Ascending aorta (tissue), 2 donors: Measurements from ENCODE around the gene TIGD4. TPM values are rescaled to one million over a fixed set of nuclear protein-coding genes. Genes with fewer than 3 reads are reported as not detected.

Source experiments
- DNase-seq, 2 donors: peaks; one replicate each; pipeline ENCODE4 v3.0.0-alpha.2; 2019; ENCODE audit warnings: low spot score in 2 of 2
- H3K27ac ChIP-seq, 2 donors: fragments of 200-600 bp; sonication (generic); one replicate each; pipeline ENCODE4 v1.5.1; 2016 to 2017; ENCODE audit warnings: mild to moderate bottlenecking in 1 of 2
- H3K27me3 ChIP-seq: fragments of 200-600 bp; sonication (generic); one replicate; pipeline ENCODE4 v1.5.1; 2017
- H3K36me3 ChIP-seq, 2 donors: fragments of 200-600 bp; sonication (generic); one replicate each; pipeline ENCODE4 v1.5.1; 2016
- H3K4me1 ChIP-seq, 2 donors: fragments of 200-600 bp; sonication (generic); one replicate each; pipeline ENCODE4 v1.5.1; 2016 to 2017; ENCODE audit warnings: mild to moderate bottlenecking in 1 of 2
- H3K4me3 ChIP-seq, 2 donors: fragments of 200-600 bp; sonication (generic); one replicate each; pipeline ENCODE4 v1.5.1; 2016 to 2017; ENCODE audit warnings: mild to moderate bottlenecking in 1 of 2
- H3K9me3 ChIP-seq, 2 donors: fragments of 200-600 bp; sonication (generic); one replicate each; pipeline ENCODE4 v1.5.1; 2016
- CTCF ChIP-seq, 3 experiments: fragments of 200-600 bp in 2 of 3; fragments of 450-650 bp in 1 of 3; sonication (generic) in 2 of 3; IDR thresholded peaks; one replicate each; pipeline ENCODE4 v1.5.1; 2016 to 2019; ENCODE audit warnings: antibody characterized with exemption in 3 of 3, mild to moderate bottlenecking in 1 of 3, moderate library complexity in 1 of 3
- intact Hi-C: fragments of 100-400 bp; cut with DNase I; formaldehyde crosslinking; loops from one replicate; pipeline ENCODE4 v1.15.1; 2023
- total RNA-seq: library from RNA; depleted of rRNA; stranded (reverse); fragments of >200 nt; gene quantifications from one replicate; pipeline ENCODE4 v1.1.0, GENCODE V29; 2016

The TIGD4 gene
- total RNA-seq, 1 donor from 2014 or later: not detected

GRCh38 chr4:152719801-152720556 is 59.6 kb downstream of the TIGD4 start:
- Histone ChIP-seq H3K4me3 (no peak overlapping the region), H3K9me3 (no peaks in the 10 kb centered on the region), H3K4me1 (no peaks in the 10 kb centered on the region), H3K36me3 (no peaks in the 10 kb centered on the region), H3K27ac (no peak overlapping the region), H3K27me3 (no peaks in the 10 kb centered on the region)
- TF ChIP-seq CTCF (IDR thresholded peaks at IDR 0.05): no peak
- no peak for DNase-seq
- intact Hi-C loops: no loop called here

Other genes with a start within 250 kb of the TIGD4 start
- 128 TPM for gene FBXW7, start 243.6 kb downstream of the TIGD4 start, total RNA-seq
- 1.4 TPM for gene TMEM154, start 99.7 kb downstream of the TIGD4 start, total RNA-seq
- gene ARFIP1, start 224 bp upstream of the TIGD4 start, total RNA-seq: 11.6 TPM
- gene FHDC1, start 156.6 kb upstream of the TIGD4 start, total RNA-seq: 0.75 TPM